ENCODE results near the gene TMEM109. TPM values are rescaled to one million over a fixed set of nuclear protein-coding genes. Genes with fewer than 3 reads are reported as not detected.

The TMEM109 gene
- total and polyA plus RNA-seq, 2 of the 13 experiments (the other 11 are each of a cell fraction or from before 2014, with no cell fraction given): 7.7 to 18.0 TPM

DNA sequence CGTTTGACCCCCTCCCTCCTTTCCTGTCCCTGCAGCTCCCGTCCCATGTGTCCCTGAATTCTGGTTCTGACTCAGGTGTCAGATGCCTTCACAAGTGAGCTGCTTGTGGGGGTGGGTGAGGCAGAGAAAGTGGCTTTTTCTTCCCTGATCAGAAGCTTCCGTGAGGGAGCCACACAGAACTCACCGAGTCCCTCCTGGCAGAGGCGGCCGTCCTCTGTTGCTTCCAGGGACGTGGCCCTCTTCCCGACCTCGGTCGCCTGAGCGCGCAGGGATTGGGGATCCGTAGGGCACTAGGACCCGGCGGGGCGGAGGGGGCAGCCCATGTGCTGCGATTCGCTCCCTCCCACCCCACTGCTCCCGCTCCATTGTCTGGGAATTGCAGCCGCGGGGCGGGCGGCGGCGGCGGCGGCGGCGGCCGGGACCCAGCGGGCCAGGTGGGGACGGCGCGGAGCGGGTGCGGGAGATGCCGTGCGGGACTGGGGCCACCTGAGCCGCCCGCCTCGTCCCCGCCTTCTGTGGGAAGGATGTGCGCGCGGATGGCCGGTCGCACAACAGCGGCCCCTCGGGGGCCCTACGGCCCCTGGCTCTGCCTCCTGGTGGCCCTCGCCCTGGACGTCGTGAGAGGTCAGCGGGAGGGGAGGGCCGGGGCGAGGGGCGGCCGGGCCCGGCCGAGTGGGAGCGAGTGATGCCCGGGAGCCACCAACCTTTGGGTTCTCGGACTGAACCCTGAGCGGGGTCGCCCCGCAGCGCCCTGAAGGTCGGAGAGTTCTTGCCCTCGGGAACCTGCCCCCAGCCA lies 10.3 kb downstream of the TMEM109 start, which contains the start of gene TMEM132A (continued):
- TF ChIP-seq, protein P1, sequence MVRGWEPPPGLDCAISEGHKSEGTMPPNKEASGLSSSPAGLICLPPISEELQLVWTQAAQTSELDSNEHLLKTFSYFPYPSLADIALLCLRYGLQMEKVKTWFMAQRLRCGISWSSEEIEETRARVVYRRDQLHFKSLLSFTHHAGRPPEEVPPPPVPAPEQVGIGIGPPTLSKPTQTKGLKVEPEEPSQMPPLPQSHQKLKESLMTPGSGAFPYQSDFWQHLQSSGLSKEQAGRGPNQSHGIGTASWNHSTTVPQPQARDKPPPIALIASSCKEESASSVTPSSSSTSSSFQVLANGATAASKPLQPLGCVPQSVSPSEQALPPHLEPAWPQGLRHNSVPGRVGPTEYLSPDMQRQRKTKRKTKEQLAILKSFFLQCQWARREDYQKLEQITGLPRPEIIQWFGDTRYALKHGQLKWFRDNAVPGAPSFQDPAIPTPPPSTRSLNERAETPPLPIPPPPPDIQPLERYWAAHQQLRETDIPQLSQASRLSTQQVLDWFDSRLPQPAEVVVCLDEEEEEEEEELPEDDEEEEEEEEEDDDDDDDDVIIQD (CRISPR knock-in tag; IDR thresholded peaks at IDR 0.05; ENCODE audit: low read depth): 0 out of 2 replicates have a peak, but pooled peaks have one; percentile 17
- peak; percentile 91 for TF ChIP-seq ZMYM4 (CRISPR knock-in tag; IDR thresholded peaks at IDR 0.05)
- 0 out of 2 replicates have a peak, but pooled peaks have one; percentile 62 for TF ChIP-seq TOPORS (CRISPR knock-in tag; IDR thresholded peaks at IDR 0.05)
- no peak for TF ChIP-seq CREM (IDR thresholded peaks at IDR 0.05)
- no peak for TF ChIP-seq CREM (CRISPR knock-in tag; IDR thresholded peaks at IDR 0.05)
- TF ChIP-seq TEAD2 (CRISPR knock-in tag; IDR thresholded peaks at IDR 0.05): no peak
- no peak for TF ChIP-seq MAF1 (CRISPR knock-in tag; IDR thresholded peaks at IDR 0.05; ENCODE audit: borderline replicate concordance)
- TF ChIP-seq PAWR (CRISPR knock-in tag; IDR thresholded peaks at IDR 0.05; ENCODE audit: borderline replicate concordance): no peak
- TF ChIP-seq, protein P2, sequence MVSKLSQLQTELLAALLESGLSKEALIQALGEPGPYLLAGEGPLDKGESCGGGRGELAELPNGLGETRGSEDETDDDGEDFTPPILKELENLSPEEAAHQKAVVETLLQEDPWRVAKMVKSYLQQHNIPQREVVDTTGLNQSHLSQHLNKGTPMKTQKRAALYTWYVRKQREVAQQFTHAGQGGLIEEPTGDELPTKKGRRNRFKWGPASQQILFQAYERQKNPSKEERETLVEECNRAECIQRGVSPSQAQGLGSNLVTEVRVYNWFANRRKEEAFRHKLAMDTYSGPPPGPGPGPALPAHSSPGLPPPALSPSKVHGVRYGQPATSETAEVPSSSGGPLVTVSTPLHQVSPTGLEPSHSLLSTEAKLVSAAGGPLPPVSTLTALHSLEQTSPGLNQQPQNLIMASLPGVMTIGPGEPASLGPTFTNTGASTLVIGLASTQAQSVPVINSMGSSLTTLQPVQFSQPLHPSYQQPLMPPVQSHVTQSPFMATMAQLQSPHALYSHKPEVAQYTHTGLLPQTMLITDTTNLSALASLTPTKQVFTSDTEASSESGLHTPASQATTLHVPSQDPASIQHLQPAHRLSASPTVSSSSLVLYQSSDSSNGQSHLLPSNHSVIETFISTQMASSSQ (IDR thresholded peaks at IDR 0.05; ENCODE audit: low read depth): no peak
- TF ChIP-seq, protein P2 (CRISPR knock-in tag; IDR thresholded peaks at IDR 0.05; ENCODE audit: borderline replicate concordance): no peak
- peak; percentile 75; the same call in 1 of the 2 replicates for TF ChIP-seq RFXAP (CRISPR knock-in tag; IDR thresholded peaks at IDR 0.05; ENCODE audit: borderline replicate concordance)
- TF ChIP-seq PPARG (CRISPR knock-in tag; conservative IDR thresholded peaks at IDR 0.05): no peak
- TF ChIP-seq NCOA5 (CRISPR knock-in tag; IDR thresholded peaks at IDR 0.05): no peak
- TF ChIP-seq KMT2B (CRISPR knock-in tag; IDR thresholded peaks at IDR 0.05): no peak
- TF ChIP-seq CC2D1A (CRISPR knock-in tag; IDR thresholded peaks at IDR 0.05): no peak
- TF ChIP-seq, protein P3, sequence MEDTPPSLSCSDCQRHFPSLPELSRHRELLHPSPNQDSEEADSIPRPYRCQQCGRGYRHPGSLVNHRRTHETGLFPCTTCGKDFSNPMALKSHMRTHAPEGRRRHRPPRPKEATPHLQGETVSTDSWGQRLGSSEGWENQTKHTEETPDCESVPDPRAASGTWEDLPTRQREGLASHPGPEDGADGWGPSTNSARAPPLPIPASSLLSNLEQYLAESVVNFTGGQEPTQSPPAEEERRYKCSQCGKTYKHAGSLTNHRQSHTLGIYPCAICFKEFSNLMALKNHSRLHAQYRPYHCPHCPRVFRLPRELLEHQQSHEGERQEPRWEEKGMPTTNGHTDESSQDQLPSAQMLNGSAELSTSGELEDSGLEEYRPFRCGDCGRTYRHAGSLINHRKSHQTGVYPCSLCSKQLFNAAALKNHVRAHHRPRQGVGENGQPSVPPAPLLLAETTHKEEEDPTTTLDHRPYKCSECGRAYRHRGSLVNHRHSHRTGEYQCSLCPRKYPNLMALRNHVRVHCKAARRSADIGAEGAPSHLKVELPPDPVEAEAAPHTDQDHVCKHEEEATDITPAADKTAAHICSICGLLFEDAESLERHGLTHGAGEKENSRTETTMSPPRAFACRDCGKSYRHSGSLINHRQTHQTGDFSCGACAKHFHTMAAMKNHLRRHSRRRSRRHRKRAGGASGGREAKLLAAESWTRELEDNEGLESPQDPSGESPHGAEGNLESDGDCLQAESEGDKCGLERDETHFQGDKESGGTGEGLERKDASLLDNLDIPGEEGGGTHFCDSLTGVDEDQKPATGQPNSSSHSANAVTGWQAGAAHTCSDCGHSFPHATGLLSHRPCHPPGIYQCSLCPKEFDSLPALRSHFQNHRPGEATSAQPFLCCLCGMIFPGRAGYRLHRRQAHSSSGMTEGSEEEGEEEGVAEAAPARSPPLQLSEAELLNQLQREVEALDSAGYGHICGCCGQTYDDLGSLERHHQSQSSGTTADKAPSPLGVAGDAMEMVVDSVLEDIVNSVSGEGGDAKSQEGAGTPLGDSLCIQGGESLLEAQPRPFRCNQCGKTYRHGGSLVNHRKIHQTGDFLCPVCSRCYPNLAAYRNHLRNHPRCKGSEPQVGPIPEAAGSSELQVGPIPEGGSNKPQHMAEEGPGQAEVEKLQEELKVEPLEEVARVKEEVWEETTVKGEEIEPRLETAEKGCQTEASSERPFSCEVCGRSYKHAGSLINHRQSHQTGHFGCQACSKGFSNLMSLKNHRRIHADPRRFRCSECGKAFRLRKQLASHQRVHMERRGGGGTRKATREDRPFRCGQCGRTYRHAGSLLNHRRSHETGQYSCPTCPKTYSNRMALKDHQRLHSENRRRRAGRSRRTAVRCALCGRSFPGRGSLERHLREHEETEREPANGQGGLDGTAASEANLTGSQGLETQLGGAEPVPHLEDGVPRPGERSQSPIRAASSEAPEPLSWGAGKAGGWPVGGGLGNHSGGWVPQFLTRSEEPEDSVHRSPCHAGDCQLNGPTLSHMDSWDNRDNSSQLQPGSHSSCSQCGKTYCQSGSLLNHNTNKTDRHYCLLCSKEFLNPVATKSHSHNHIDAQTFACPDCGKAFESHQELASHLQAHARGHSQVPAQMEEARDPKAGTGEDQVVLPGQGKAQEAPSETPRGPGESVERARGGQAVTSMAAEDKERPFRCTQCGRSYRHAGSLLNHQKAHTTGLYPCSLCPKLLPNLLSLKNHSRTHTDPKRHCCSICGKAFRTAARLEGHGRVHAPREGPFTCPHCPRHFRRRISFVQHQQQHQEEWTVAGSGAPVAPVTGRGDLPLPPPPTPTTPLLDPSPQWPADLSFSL (CRISPR knock-in tag; IDR thresholded peaks at IDR 0.05): no peak
- TF ChIP-seq GATAD2A (CRISPR knock-in tag; IDR thresholded peaks at IDR 0.05): no peak
- peak; percentile 87 for TF ChIP-seq CCDC6 (CRISPR knock-in tag; IDR thresholded peaks at IDR 0.05)
- TF ChIP-seq ATAD3A (CRISPR knock-in tag; IDR thresholded peaks at IDR 0.05): no peak
